DMS53 treated with DMSO at 0.1 percent for 48 hours (cell line): ENCODE data around the gene TMEM196.

Experiments
- DNase-seq: peaks from one replicate; lab custom pipeline; 2025; ENCODE audit not compliant: unreplicated experiment; lab: John Stamatoyannopoulos, UW

The TMEM196 gene

GRCh38 chr7:19772841-19773760 lies at the start of gene TMEM196:
TSS of gene TMEM196 (minus strand) at chr7:19773617. CDS start at chr7:19772696, 921 bp downstream.
- peak; percentile 40 for DNase-seq

- no peak for DNase-seq
Observed at GRCh38 chr7:19816128-19816527, 42.7 kb upstream of the TMEM196 start.

GRCh38 chr7:19815546-19815945 lies 42.1 kb upstream of the TMEM196 start:
- DNase-seq: no peak

GRCh38 chr7:19814776-19815175 lies 41.4 kb upstream of the TMEM196 start:
- DNase-seq: no peak

GRCh38 chr7:19811386-19811785 lies 38.0 kb upstream of the TMEM196 start:
- no peak for DNase-seq

GRCh38 chr7:19798986-19799385 lies 25.6 kb upstream of the TMEM196 start:
- DNase-seq: no peak

- DNase-seq: no peak
Observed at GRCh38 chr7:19783541-19783940, 10.1 kb upstream of the TMEM196 start.

GRCh38 chr7:19776981-19777380 lies 3.6 kb upstream of the TMEM196 start:
- DNase-seq: no peak

GRCh38 chr7:19775578-19775977 lies 2.2 kb upstream of the TMEM196 start:
- DNase-seq: no peak

- DNase-seq: peak; percentile 52
Observed at GRCh38 chr7:19772306-19772705, 1.1 kb downstream of the TMEM196 start.

- no peak for DNase-seq
Observed at GRCh38 chr7:19762631-19763030, 10.8 kb downstream of the TMEM196 start.

GRCh38 chr7:19754521-19755116 lies 18.8 kb downstream of the TMEM196 start:
- DNase-seq: peak; percentile 72

GRCh38 chr7:19752020-19752419 lies 21.4 kb downstream of the TMEM196 start:
- no peak for DNase-seq

- DNase-seq: no peak
Observed at GRCh38 chr7:19749658-19750057, 23.8 kb downstream of the TMEM196 start.

GRCh38 chr7:19747740-19748339 lies 25.6 kb downstream of the TMEM196 start:
- peak; percentile 92 for DNase-seq

- no peak for DNase-seq
Observed at GRCh38 chr7:19744075-19744474, 29.3 kb downstream of the TMEM196 start.

- DNase-seq: no peak
Observed at GRCh38 chr7:19728716-19729115, 44.7 kb downstream of the TMEM196 start.

- DNase-seq: no peak
Observed at GRCh38 chr7:19725770-19726169, 47.6 kb downstream of the TMEM196 start.

- no peak for DNase-seq
Observed at GRCh38 chr7:19715499-19715898, 57.9 kb downstream of the TMEM196 start.

GRCh38 chr7:19713676-19714075 lies 59.7 kb downstream of the TMEM196 start:
- DNase-seq: peak; percentile 76

GRCh38 chr7:19709249-19709578 lies 64.2 kb downstream of the TMEM196 start:
- no peak for DNase-seq
